Measurements from ENCODE around the gene ANKRD11.

ANKRD11 gene

DNA sequence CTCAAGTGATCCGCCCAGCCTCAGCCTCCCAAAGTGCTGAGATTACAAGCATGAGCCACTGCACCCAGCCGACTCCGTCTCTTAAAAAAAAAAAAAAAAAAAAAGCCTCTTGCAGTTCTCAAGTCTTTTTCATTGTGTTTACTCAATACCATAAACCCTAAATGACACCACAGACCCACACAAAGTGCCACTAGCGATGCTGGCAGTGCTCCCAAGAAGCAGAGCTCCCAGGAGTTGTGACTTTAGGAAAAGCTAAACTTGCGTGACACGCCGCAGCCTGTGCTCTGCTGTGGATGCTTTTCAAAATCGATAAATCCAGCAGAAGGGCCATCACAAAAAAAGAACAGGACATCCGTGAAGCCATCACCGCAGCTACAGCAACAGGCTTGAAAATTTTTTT is 114.7 kb downstream of the ANKRD11 start:
- TF ChIP-seq FOXP2 (optimal IDR thresholded peaks at IDR 0.05; ENCODE audit: borderline replicate concordance, extremely low read depth, extremely low read length, insufficient read depth) = no peak
- TF ChIP-seq SIN3A (IDR thresholded peaks at IDR 0.05; ENCODE audit: borderline replicate concordance, insufficient read depth, low read length) = no peak
- TF ChIP-seq TAF1 (IDR thresholded peaks at IDR 0.05; ENCODE audit: borderline replicate concordance, insufficient read depth, low read length) = no peak
- TF ChIP-seq POLR2AphosphoS5 (IDR thresholded peaks at IDR 0.05; ENCODE audit: low read depth, low read length) = no peak
- TF ChIP-seq REST (IDR thresholded peaks at IDR 0.05; ENCODE audit: insufficient read depth in 1 of 2, low read depth in 2 of 2, low read length in 2 of 2) = no peak

DNA sequence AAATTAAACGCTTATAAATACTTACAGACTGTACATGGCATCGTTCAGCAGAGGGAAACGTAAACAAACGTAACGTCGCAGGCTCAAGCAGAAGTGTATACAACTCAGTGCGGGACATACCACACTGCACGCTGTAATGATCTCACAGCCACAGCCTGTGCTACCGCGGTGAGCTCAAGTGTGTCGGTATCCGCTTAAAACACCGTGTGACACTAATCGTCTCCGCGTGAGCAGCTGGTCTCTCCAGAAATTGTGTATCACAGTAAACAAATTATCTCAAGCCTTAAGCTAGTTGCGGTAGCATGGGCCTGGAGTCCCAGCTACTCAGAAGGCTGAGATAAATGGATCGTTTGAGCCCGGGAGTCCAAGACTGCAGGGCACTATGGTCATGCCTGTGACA is 115.3 kb downstream of the ANKRD11 start:
- TF ChIP-seq FOXP2 (optimal IDR thresholded peaks at IDR 0.05; ENCODE audit: borderline replicate concordance, extremely low read depth, extremely low read length, insufficient read depth) = no peak
- TF ChIP-seq TAF1 (IDR thresholded peaks at IDR 0.05; ENCODE audit: borderline replicate concordance, insufficient read depth, low read length) = no peak
- no peak for TF ChIP-seq SIN3A (IDR thresholded peaks at IDR 0.05; ENCODE audit: borderline replicate concordance, insufficient read depth, low read length)
- TF ChIP-seq REST (IDR thresholded peaks at IDR 0.05; ENCODE audit: insufficient read depth in 1 of 2, low read depth in 2 of 2, low read length in 2 of 2) = no peak
- no peak for TF ChIP-seq POLR2AphosphoS5 (IDR thresholded peaks at IDR 0.05; ENCODE audit: low read depth, low read length)

- TF ChIP-seq REST (IDR thresholded peaks at IDR 0.05; ENCODE audit: insufficient read depth in 1 of 2, low read depth in 2 of 2, low read length in 2 of 2) (no peak), SIN3A (IDR thresholded peaks at IDR 0.05; ENCODE audit: borderline replicate concordance, insufficient read depth, low read length) (peak; percentile 57; the same call in 1 of the 2 replicates)
Observed at GRCh38 chr16:89374393-89374960, 115.9 kb downstream of the ANKRD11 start.

DNA sequence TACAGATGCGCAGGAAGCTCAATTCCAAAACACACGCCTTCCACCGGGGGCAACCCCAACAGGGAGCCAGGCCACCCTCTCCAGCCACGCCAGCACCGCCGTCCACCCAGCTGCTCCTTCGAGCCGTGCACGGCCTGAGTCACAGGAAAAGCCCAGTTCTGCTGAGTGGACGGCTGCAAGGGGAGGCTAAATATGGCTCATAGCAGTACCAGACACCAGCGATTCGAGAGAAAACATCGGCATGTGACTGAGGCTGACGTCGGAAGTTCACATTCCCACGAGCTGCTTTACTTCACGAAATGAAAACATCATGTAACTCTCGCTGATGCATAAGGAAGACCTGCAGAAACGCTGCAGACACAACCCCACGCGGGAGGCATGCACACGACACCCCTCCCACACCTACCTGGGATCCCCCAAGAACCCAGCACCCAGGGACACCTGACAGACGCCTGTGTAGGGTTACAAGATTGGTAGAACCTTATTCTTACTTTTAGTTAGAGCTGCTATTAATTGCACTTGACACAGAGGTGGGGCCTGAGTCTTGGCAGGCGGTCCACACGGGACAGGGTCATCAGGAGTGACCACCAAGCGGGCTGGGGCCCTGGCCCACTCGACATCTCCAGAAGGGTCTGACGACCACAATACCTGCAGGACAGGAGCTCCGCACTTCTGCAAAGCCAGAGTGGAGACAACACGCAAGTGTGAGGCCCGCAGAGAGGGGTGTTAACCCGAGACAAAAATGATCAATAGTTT is 116.8 kb downstream of the ANKRD11 start:
- TF ChIP-seq POLR2AphosphoS5 (IDR thresholded peaks at IDR 0.05; ENCODE audit: low read depth, low read length) = no peak
- TF ChIP-seq SIN3A (IDR thresholded peaks at IDR 0.05; ENCODE audit: borderline replicate concordance, insufficient read depth, low read length) = 0 out of 2 replicates have a peak, but pooled peaks have one; percentile 29
- no peak for TF ChIP-seq TAF1 (IDR thresholded peaks at IDR 0.05; ENCODE audit: borderline replicate concordance, insufficient read depth, low read length)
- TF ChIP-seq FOXP2 (optimal IDR thresholded peaks at IDR 0.05; ENCODE audit: borderline replicate concordance, extremely low read depth, extremely low read length, insufficient read depth) = no peak

DNA sequence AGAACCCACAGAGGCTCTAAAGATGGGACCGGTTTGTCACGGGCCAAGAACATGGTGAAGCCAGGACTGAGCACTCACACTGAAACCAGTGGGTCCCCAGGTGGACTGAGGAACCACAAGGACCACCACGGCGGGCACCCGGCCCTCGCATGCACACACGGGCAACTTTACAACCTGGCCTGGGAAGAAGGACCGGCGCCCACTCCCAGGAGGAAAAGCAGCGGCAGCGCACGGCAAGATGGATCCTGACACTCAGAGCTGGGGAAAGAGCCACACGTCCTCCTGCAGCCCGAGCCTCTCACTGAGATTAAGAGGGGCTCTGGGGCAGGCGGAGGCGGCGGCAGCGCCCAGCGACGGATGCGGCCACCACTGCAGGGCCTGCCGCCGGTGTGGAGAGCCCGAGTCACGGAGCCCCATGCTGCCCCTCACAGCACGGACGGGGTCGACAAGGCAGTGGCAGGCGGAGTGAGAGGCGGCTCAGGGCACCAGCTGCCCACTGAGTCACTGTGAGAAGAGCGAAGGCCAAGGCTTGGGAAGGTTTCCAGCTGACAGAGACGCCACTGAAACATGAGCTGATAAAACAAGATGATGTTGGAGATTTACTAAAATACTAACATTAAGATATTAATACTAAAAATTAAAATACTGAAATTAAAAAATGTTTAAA is 118.3 kb downstream of the ANKRD11 start:
- TF ChIP-seq TAF1 (IDR thresholded peaks at IDR 0.05; ENCODE audit: borderline replicate concordance, insufficient read depth, low read length) (no peak), POLR2AphosphoS5 (IDR thresholded peaks at IDR 0.05; ENCODE audit: low read depth, low read length) (no peak), SIN3A (IDR thresholded peaks at IDR 0.05; ENCODE audit: borderline replicate concordance, insufficient read depth, low read length) (no peak)

DNA sequence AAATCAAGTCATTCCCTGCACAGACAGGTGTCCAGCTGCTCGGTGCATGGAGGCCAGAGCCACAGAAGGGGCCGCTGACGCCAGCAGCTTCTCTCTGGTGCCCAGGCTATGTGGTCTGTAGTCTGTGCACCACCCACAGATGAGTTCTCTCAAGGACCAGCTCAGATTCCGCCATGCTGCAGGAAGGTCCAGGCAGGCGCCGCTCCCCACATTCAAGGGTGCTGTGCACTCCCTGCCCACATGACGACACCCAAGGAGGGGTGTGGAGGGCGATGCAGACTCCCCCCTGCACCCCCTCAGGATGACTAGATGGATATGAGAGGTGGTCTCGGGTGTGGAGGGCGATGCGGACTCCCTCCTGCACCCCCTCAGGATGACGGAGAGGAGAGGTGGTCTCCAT is 119.0 kb downstream of the ANKRD11 start:
- TF ChIP-seq REST (IDR thresholded peaks at IDR 0.05; ENCODE audit: insufficient read depth in 1 of 2, low read depth in 2 of 2, low read length in 2 of 2) = no peak
- TF ChIP-seq TAF1 (IDR thresholded peaks at IDR 0.05; ENCODE audit: borderline replicate concordance, insufficient read depth, low read length) = no peak
